Osteoblast (primary cell): ENCODE results near the gene PRCC. TPM values are rescaled to one million over a fixed set of nuclear protein-coding genes. Genes with fewer than 3 reads are reported as not detected.

ENCODE experiments used
- total RNA-seq: library from RNA; depleted of rRNA; stranded (reverse); fragments of >200 nt; gene quantifications from 2 replicates; pipeline ENCODE4 v1.2.3, GENCODE V29; 2012

PRCC gene
- total RNA-seq, 1 donor: 22.8 TPM

Other genes with a start within 250 kb of the PRCC start
- gene IQGAP3, start 195.0 kb upstream of the PRCC start, total RNA-seq: 2.9 and 3.5 TPM in 2 replicates
- gene TTC24, start 187.8 kb upstream of the PRCC start, total RNA-seq: not detected in 2 replicates
- 54.8 and 63.7 TPM in 2 replicates for gene NAXE, start 175.8 kb upstream of the PRCC start, total RNA-seq
- 8.0 and 11.2 TPM in 2 replicates for gene GPATCH4, start 166.1 kb upstream of the PRCC start, total RNA-seq
- not detected in 2 replicates for gene HAPLN2, start 148.1 kb upstream of the PRCC start, total RNA-seq
- gene BCAN, start 125.4 kb upstream of the PRCC start, total RNA-seq: not detected in 2 replicates
- gene NES, start 90.1 kb upstream of the PRCC start, total RNA-seq: 0.36 and 1.5 TPM in 2 replicates
- gene CRABP2, start 62.0 kb upstream of the PRCC start, total RNA-seq: 9.1 and 16.6 TPM in 2 replicates
- 8.3 and 12.7 TPM in 2 replicates for gene METTL25B, start 39.1 kb upstream of the PRCC start, total RNA-seq
- 16.8 and 21.0 TPM in 2 replicates for gene ISG20L2, start 38.8 kb upstream of the PRCC start, total RNA-seq
- gene MRPL24, start 26.4 kb upstream of the PRCC start, total RNA-seq: 16.2 and 17.7 TPM in 2 replicates
- gene HDGF, start 15.9 kb upstream of the PRCC start, total RNA-seq: 167 and 177 TPM in 2 replicates
- 0.29 and 0.36 TPM in 2 replicates for gene SH2D2A, start 49.3 kb downstream of the PRCC start, total RNA-seq
- 0.29 and 0.36 TPM in 2 replicates for gene INSRR, start 91.6 kb downstream of the PRCC start, total RNA-seq
- gene NTRK1, start 93.3 kb downstream of the PRCC start, total RNA-seq: 0.36 and 0.88 TPM in 2 replicates
- 17.0 and 21.2 TPM in 2 replicates for gene PEAR1, start 126.2 kb downstream of the PRCC start, total RNA-seq
- gene LRRC71, start 153.1 kb downstream of the PRCC start, total RNA-seq: 0.36 and 0.59 TPM in 2 replicates